HG03442 (cell line): ENCODE measurements around the gene TXN2.
"Not testable (repeated sequence)": the region's sequence is repeated elsewhere in the genome, so short reads cannot be mapped to it uniquely, and the experiment has no call there.

Experiments used
- ATAC-seq: cut with Tn5 transposase; IDR thresholded peaks from one replicate; pipeline ENCODE4 v1.9.1; 2021; ENCODE audit warnings: mild to moderate bottlenecking, moderate library complexity; ENCODE audit not compliant: unreplicated experiment

Gene TXN2

GRCh38 chr22:36481393-36482168 is at the start of gene TXN2:
TSS of gene TXN2 (minus strand) at chr22:36481640. CDS start at chr22:36480837, 803 bp downstream.
- peak; percentile 80 for ATAC-seq

GRCh38 chr22:36528795-36529751 is 47.6 kb upstream of the TXN2 start, which contains the start of gene EIF3D:
TSS of gene EIF3D (minus strand) at chr22:36529166. CDS start at chr22:36526121, 3,045 bp downstream.
- peak; percentile 92 for ATAC-seq

- ATAC-seq, result no peak
These were observed 46.9 kb upstream of the TXN2 start for GRCh38 chr22:36528341-36528740.

GRCh38 chr22:36522662-36523061 is 41.2 kb upstream of the TXN2 start:
- ATAC-seq, result no peak

GRCh38 chr22:36520423-36520822 is 39.0 kb upstream of the TXN2 start:
- no peak for ATAC-seq

- ATAC-seq, result not testable (repeated sequence)
These were observed 38.5 kb upstream of the TXN2 start for GRCh38 chr22:36519906-36520305.

- no peak for ATAC-seq
These were observed 33.3 kb upstream of the TXN2 start for GRCh38 chr22:36514766-36515165.

GRCh38 chr22:36512991-36513390 is 31.6 kb upstream of the TXN2 start:
- no peak for ATAC-seq

- ATAC-seq, result no peak
These were observed 30.9 kb upstream of the TXN2 start for GRCh38 chr22:36512333-36512732.

GRCh38 chr22:36510966-36511881 is 29.8 kb upstream of the TXN2 start:
- no peak for ATAC-seq

- no peak for ATAC-seq
These were observed 28.9 kb upstream of the TXN2 start for GRCh38 chr22:36510384-36510783.

- ATAC-seq, result no peak
These were observed 26.1 kb upstream of the TXN2 start for GRCh38 chr22:36507518-36508010.

GRCh38 chr22:36506637-36507517 is 25.4 kb upstream of the TXN2 start, which contains the start of gene FOXRED2:
TSS of gene FOXRED2 (minus strand) at chr22:36507040. CDS start at chr22:36506422, 618 bp downstream.
- ATAC-seq, result peak; percentile 77

- ATAC-seq, result no peak
These were observed 24.7 kb upstream of the TXN2 start for GRCh38 chr22:36505998-36506635.

- no peak for ATAC-seq
These were observed 16.6 kb upstream of the TXN2 start for GRCh38 chr22:36497910-36498665.

- no peak for ATAC-seq
These were observed 12.3 kb upstream of the TXN2 start for GRCh38 chr22:36493690-36494110.

GRCh38 chr22:36492109-36492508 is 10.7 kb upstream of the TXN2 start:
- no peak for ATAC-seq

- ATAC-seq, result no peak
These were observed 9.7 kb upstream of the TXN2 start for GRCh38 chr22:36491155-36491554.
